GM23338 (cell line): ENCODE results near the gene ITPRIPL2. TPM values are rescaled to one million over a fixed set of nuclear protein-coding genes. Genes with fewer than 3 reads are reported as not detected.

ENCODE experiments used
- ATAC-seq: fragments of 200-7000 bp; cut with Tn5 transposase; 3 replicates; pipeline ENCODE4 v1.9.1; 2020
- DNase-seq: peaks from one replicate; pipeline ENCODE4 v3.0.0-alpha.2; 2015; ENCODE audit warnings: low spot score
- H2AFZ ChIP-seq: fragments of 200-600 bp; sonication (generic); 2 replicates; pipeline ENCODE4 v1.8.0; 2016; ENCODE audit warnings: antibody characterized with exemption, mild to moderate bottlenecking, moderate library complexity
- H3F3A ChIP-seq: fragments of 200-600 bp; sonication (generic); replicated peaks from 2 replicates; pipeline ENCODE4 v1.8.0; 2017; ENCODE audit warnings: antibody characterized with exemption, mixed run types, low read depth
- H3K27ac ChIP-seq: fragments of 200-600 bp; sonication (generic); 2 replicates; pipeline ENCODE4 v1.6.1; 2016; ENCODE audit warnings: low read depth
- H3K27me3 ChIP-seq: fragments of 200-600 bp; sonication (generic); 2 replicates; pipeline ENCODE4 v1.8.0; 2016; ENCODE audit warnings: mild to moderate bottlenecking, mixed run types, moderate library complexity; ENCODE audit not compliant: insufficient read depth
- H3K36me3 ChIP-seq: fragments of 200-600 bp; sonication (generic); 2 replicates; pipeline ENCODE4 v1.8.0; 2016; ENCODE audit warnings: mild to moderate bottlenecking; ENCODE audit not compliant: insufficient read depth
- H3K4me1 ChIP-seq: fragments of 200-600 bp; sonication (generic); 2 replicates; pipeline ENCODE4 v1.8.0; 2016; ENCODE audit warnings: mild to moderate bottlenecking, moderate library complexity; ENCODE audit not compliant: insufficient read depth
- H3K4me2 ChIP-seq: fragments of 200-600 bp; sonication (generic); 2 replicates; pipeline ENCODE4 v1.7.1; 2017; ENCODE audit warnings: mixed run types
- H3K4me3 ChIP-seq: fragments of 200-600 bp; sonication (generic); 2 replicates; pipeline ENCODE4 v1.6.1; 2016; ENCODE audit warnings: mixed run types
- H3K79me2 ChIP-seq: fragments of 200-600 bp; sonication (generic); replicated peaks from 2 replicates; pipeline ENCODE4 v1.8.0; 2017; ENCODE audit warnings: mild to moderate bottlenecking; ENCODE audit not compliant: insufficient read depth
- H3K9me2 ChIP-seq: fragments of 200-600 bp; sonication (generic); 2 replicates; pipeline ENCODE4 v1.8.0; 2017; ENCODE audit not compliant: insufficient read depth
- H4K20me1 ChIP-seq: fragments of 200-600 bp; sonication (generic); replicated peaks from 2 replicates; pipeline ENCODE4 v1.8.0; 2017; ENCODE audit warnings: mild to moderate bottlenecking; ENCODE audit not compliant: insufficient read depth
- H3K27ac Mint-ChIP-seq: 2 replicates; pipeline ENCODE4 v1.8.0; 2020; ENCODE audit warnings: inconsistent platforms, mild to moderate bottlenecking, moderate library complexity, mixed read lengths
- H3K27me3 Mint-ChIP-seq: 3 replicates; pipeline ENCODE4 v1.8.0; 2022; ENCODE audit warnings: low read depth, mild to moderate bottlenecking, moderate library complexity, mixed read lengths, inconsistent platforms; ENCODE audit not compliant: insufficient read depth, poor library complexity
- H3K36me3 Mint-ChIP-seq: 3 replicates; pipeline ENCODE4 v1.8.0; 2021; ENCODE audit warnings: low read depth, mild to moderate bottlenecking, inconsistent platforms, moderate library complexity, mixed read lengths
- H3K4me1 Mint-ChIP-seq: 3 replicates; pipeline ENCODE4 v1.8.0; 2020; ENCODE audit warnings: mild to moderate bottlenecking, inconsistent platforms, mixed read lengths
- H3K4me3 Mint-ChIP-seq: 3 replicates; pipeline ENCODE4 v1.8.0; 2021; ENCODE audit warnings: moderate library complexity, mild to moderate bottlenecking, inconsistent platforms, mixed read lengths
- H3K9me3 Mint-ChIP-seq: 3 replicates; pipeline ENCODE4 v1.8.0; 2020; ENCODE audit warnings: moderate library complexity, mild to moderate bottlenecking, inconsistent platforms, mixed read lengths
- CREB1 ChIP-seq: fragments of 250-450 bp; sonication (Bioruptor Pico); IDR thresholded peaks from 2 replicates; pipeline ENCODE4 v1.5.0; 2020; ENCODE audit warnings: low read depth, mild to moderate bottlenecking, moderate library complexity
- NANOG ChIP-seq: IDR thresholded peaks from 2 replicates; pipeline ENCODE4 v1.6.1; 2016; ENCODE audit warnings: antibody characterized with exemption, borderline replicate concordance
- POLR2AphosphoS5 ChIP-seq: IDR thresholded peaks from 2 replicates; pipeline ENCODE4 v1.6.1; 2016; ENCODE audit warnings: antibody characterized with exemption, low read depth
- ZNF114 ChIP-seq: fragments of 250-450 bp; sonication (Bioruptor Pico); IDR thresholded peaks from 2 replicates; pipeline ENCODE4 v1.5.0; 2020; ENCODE audit warnings: mild to moderate bottlenecking, moderate library complexity
- ZNF331 ChIP-seq: fragments of 250-450 bp; sonication (Bioruptor Pico); IDR thresholded peaks from 2 replicates; pipeline ENCODE4 v1.5.0; 2020; ENCODE audit warnings: low read depth, mild to moderate bottlenecking, moderate library complexity
- polyA plus RNA-seq: library from polyadenylated mRNA; unstranded; fragments of >200 nt; fragmentation: Nextera tagmentation; extraction: Ambion mirVana; gene quantifications from 2 replicates; pipeline ENCODE4 v1.2.1, GENCODE V29; 2016
- total RNA-seq: library from RNA; depleted of rRNA; stranded (reverse); fragments of >200 nt; shearing (Covaris generic); gene quantifications from 2 replicates; pipeline ENCODE4 v1.2.3, GENCODE V29; 2014
- TF ChIP-seq, protein P1 (sequence below): IDR thresholded peaks from one replicate; pipeline ENCODE4 v1.6.1; 2018; ENCODE audit warnings: antibody characterized with exemption; ENCODE audit not compliant: unreplicated experiment
- TF ChIP-seq, protein P2 (sequence below): fragments of 250-450 bp; sonication (Bioruptor Pico); IDR thresholded peaks from 2 replicates; pipeline ENCODE4 v1.5.0; 2020; ENCODE audit warnings: mild to moderate bottlenecking, moderate library complexity
- TF ChIP-seq, protein P3 (sequence below), 2 experiments: fragments of 200-600 bp in 1 of 2; sonication (generic) in 1 of 2; conservative IDR thresholded peaks; 2 replicates each; pipeline versions ENCODE4 v1.5.1 to v1.6.1; 2016 to 2017; ENCODE audit warnings: antibody characterized with exemption in 2 of 2, low read depth in 2 of 2, mild to moderate bottlenecking in 2 of 2, moderate library complexity in 1 of 2

The ITPRIPL2 gene
- total and polyA plus RNA-seq, 2 experiments from 2014 or later = 0.94 to 8.3 TPM

DNA sequence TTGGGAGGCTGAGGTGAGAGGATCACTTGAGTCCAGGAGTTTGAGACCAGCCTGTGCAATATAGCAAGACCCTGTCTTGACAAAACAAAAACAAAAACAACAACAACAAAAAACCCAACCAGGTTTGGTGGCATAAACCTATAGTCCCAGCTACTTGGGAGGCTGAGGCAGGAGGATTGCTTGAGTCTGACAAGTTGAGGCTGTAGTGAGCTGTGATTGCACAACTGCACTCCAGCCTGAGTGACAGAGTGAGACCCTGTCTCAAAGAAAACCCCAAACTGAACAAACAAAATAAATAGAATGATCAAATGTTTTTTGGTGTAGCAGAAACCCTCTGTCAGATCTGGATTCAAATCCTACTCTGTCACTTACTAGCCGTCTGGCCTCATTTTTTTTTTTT lies 38.3 kb downstream of the ITPRIPL2 start:
- Histone ChIP-seq H4K20me1 (no peaks in the 10 kb centered on the region), H3K4me2 (no peak overlapping the region), H3K36me3 (no peaks in the 10 kb centered on the region), H3K4me1 (no peaks in the 10 kb centered on the region), H3K4me3 (no peak overlapping the region), H3K79me2 (no peaks in the 10 kb centered on the region), H3K9me2 (peaks cover 13% of the 10 kb centered on the region), H2AFZ (no peak overlapping the region), H3K27ac (no peak overlapping the region), H3F3A (no peaks in the 10 kb centered on the region), H3K27me3 (no peaks in the 10 kb centered on the region)
- ATAC-seq (no peak), DNase-seq (no peak)
- TF ChIP-seq, protein P1, sequence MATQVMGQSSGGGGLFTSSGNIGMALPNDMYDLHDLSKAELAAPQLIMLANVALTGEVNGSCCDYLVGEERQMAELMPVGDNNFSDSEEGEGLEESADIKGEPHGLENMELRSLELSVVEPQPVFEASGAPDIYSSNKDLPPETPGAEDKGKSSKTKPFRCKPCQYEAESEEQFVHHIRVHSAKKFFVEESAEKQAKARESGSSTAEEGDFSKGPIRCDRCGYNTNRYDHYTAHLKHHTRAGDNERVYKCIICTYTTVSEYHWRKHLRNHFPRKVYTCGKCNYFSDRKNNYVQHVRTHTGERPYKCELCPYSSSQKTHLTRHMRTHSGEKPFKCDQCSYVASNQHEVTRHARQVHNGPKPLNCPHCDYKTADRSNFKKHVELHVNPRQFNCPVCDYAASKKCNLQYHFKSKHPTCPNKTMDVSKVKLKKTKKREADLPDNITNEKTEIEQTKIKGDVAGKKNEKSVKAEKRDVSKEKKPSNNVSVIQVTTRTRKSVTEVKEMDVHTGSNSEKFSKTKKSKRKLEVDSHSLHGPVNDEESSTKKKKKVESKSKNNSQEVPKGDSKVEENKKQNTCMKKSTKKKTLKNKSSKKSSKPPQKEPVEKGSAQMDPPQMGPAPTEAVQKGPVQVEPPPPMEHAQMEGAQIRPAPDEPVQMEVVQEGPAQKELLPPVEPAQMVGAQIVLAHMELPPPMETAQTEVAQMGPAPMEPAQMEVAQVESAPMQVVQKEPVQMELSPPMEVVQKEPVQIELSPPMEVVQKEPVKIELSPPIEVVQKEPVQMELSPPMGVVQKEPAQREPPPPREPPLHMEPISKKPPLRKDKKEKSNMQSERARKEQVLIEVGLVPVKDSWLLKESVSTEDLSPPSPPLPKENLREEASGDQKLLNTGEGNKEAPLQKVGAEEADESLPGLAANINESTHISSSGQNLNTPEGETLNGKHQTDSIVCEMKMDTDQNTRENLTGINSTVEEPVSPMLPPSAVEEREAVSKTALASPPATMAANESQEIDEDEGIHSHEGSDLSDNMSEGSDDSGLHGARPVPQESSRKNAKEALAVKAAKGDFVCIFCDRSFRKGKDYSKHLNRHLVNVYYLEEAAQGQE = no peak
- TF ChIP-seq, protein P2, sequence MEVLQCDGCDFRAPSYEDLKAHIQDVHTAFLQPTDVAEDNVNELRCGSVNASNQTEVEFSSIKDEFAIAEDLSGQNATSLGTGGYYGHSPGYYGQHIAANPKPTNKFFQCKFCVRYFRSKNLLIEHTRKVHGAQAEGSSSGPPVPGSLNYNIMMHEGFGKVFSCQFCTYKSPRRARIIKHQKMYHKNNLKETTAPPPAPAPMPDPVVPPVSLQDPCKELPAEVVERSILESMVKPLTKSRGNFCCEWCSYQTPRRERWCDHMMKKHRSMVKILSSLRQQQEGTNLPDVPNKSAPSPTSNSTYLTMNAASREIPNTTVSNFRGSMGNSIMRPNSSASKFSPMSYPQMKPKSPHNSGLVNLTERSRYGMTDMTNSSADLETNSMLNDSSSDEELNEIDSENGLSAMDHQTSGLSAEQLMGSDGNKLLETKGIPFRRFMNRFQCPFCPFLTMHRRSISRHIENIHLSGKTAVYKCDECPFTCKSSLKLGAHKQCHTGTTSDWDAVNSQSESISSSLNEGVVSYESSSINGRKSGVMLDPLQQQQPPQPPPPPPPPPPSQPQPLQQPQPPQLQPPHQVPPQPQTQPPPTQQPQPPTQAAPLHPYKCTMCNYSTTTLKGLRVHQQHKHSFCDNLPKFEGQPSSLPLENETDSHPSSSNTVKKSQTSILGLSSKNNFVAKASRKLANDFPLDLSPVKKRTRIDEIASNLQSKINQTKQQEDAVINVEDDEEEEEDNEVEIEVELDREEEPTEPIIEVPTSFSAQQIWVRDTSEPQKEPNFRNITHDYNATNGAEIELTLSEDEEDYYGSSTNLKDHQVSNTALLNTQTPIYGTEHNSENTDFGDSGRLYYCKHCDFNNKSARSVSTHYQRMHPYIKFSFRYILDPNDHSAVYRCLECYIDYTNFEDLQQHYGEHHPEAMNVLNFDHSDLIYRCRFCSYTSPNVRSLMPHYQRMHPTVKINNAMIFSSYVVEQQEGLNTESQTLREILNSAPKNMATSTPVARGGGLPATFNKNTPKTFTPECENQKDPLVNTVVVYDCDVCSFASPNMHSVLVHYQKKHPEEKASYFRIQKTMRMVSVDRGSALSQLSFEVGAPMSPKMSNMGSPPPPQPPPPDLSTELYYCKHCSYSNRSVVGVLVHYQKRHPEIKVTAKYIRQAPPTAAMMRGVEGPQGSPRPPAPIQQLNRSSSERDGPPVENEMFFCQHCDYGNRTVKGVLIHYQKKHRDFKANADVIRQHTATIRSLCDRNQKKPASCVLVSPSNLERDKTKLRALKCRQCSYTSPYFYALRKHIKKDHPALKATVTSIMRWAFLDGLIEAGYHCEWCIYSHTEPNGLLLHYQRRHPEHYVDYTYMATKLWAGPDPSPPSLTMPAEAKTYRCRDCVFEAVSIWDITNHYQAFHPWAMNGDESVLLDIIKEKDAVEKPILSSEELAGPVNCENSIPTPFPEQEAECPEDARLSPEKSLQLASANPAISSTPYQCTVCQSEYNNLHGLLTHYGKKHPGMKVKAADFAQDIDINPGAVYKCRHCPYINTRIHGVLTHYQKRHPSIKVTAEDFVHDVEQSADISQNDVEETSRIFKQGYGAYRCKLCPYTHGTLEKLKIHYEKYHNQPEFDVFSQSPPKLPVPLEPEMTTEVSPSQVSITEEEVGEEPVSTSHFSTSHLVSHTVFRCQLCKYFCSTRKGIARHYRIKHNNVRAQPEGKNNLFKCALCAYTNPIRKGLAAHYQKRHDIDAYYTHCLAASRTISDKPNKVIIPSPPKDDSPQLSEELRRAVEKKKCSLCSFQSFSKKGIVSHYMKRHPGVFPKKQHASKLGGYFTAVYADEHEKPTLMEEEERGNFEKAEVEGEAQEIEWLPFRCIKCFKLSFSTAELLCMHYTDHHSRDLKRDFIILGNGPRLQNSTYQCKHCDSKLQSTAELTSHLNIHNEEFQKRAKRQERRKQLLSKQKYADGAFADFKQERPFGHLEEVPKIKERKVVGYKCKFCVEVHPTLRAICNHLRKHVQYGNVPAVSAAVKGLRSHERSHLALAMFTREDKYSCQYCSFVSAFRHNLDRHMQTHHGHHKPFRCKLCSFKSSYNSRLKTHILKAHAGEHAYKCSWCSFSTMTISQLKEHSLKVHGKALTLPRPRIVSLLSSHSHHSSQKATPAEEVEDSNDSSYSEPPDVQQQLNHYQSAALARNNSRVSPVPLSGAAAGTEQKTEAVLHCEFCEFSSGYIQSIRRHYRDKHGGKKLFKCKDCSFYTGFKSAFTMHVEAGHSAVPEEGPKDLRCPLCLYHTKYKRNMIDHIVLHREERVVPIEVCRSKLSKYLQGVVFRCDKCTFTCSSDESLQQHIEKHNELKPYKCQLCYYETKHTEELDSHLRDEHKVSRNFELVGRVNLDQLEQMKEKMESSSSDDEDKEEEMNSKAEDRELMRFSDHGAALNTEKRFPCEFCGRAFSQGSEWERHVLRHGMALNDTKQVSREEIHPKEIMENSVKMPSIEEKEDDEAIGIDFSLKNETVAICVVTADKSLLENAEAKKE (CRISPR knock-in tag) = no peak
- TF ChIP-seq NANOG = no peak
- TF ChIP-seq, protein P3, sequence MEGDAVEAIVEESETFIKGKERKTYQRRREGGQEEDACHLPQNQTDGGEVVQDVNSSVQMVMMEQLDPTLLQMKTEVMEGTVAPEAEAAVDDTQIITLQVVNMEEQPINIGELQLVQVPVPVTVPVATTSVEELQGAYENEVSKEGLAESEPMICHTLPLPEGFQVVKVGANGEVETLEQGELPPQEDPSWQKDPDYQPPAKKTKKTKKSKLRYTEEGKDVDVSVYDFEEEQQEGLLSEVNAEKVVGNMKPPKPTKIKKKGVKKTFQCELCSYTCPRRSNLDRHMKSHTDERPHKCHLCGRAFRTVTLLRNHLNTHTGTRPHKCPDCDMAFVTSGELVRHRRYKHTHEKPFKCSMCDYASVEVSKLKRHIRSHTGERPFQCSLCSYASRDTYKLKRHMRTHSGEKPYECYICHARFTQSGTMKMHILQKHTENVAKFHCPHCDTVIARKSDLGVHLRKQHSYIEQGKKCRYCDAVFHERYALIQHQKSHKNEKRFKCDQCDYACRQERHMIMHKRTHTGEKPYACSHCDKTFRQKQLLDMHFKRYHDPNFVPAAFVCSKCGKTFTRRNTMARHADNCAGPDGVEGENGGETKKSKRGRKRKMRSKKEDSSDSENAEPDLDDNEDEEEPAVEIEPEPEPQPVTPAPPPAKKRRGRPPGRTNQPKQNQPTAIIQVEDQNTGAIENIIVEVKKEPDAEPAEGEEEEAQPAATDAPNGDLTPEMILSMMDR (conservative IDR thresholded peaks at IDR 0.05; ENCODE audit: low read depth in 2 of 2) = no peak
- TF ChIP-seq ZNF331 (CRISPR knock-in tag) = no peak
- no peak for TF ChIP-seq ZNF114
- TF ChIP-seq POLR2AphosphoS5 = no peak
- TF ChIP-seq CREB1 (CRISPR knock-in tag) = no peak
- H3K27me3 Mint-ChIP-seq = peaks cover 9% of the 10 kb centered on the region
- no peak overlapping the region for H3K27ac Mint-ChIP-seq
- H3K9me3 Mint-ChIP-seq = peaks cover 7% of the 10 kb centered on the region; the same call in 2 of the 3 replicates
- H3K4me1 Mint-ChIP-seq = no peaks in the 10 kb centered on the region; the same call in 2 of the 3 replicates
- H3K4me3 Mint-ChIP-seq = no peak overlapping the region
- H3K36me3 Mint-ChIP-seq = no peaks in the 10 kb centered on the region; the same call in 2 of the 3 replicates
